ENCODE measurements around the gene DAPP1.

- TF ChIP-seq EP300 (IDR thresholded peaks at IDR 0.05): no peak
- no peak for TF ChIP-seq CTCF (IDR thresholded peaks at IDR 0.05)
Observed at GRCh38 chr4:99806545-99806944, 10.1 kb upstream of the DAPP1 start.

Data from gastroesophageal sphincter (tissue), 3 donors.